HepG2 (cell line): ENCODE results near the gene SRSF1. TPM values are rescaled to one million over a fixed set of nuclear protein-coding genes. Genes with fewer than 3 reads are reported as not detected.

Source experiments
- CHD4 ChIP-seq: fragments of 200-600 bp; sonication (generic); IDR thresholded peaks from 2 replicates; pipeline ENCODE4 v1.7.0; 2017; ENCODE audit warnings: mild to moderate bottlenecking, low read length, borderline replicate concordance
- KLF16 ChIP-seq, 2 experiments: sonication (generic) in 1 of 2; formaldehyde crosslinking in 1 of 2; IDR thresholded peaks; 2 replicates each; pipeline versions ENCODE4 v1.6.1 to v1.8.0; 2016 to 2023; ENCODE audit warnings: missing genetic modification reagents in 2 of 2, missing compliant biosample characterization in 1 of 2
- NFE2 ChIP-seq: sonication (generic); formaldehyde crosslinking; IDR thresholded peaks from 2 replicates; pipeline ENCODE4 v1.4.0; 2020; ENCODE audit warnings: missing genetic modification reagents
- NR3C1 ChIP-seq: sonication (generic); formaldehyde crosslinking; IDR thresholded peaks from 2 replicates; pipeline ENCODE4 v1.4.0; 2020; ENCODE audit warnings: missing genetic modification reagents
- PRMT3 ChIP-seq: sonication (generic); formaldehyde crosslinking; IDR thresholded peaks from 2 replicates; pipeline ENCODE4 v1.8.1; 2022; ENCODE audit warnings: low read depth, mild to moderate bottlenecking, moderate library complexity, missing genetic modification reagents, borderline replicate concordance
- TGIF2 ChIP-seq: IDR thresholded peaks from 2 replicates; pipeline ENCODE4 v1.6.1; 2016; ENCODE audit warnings: control low read depth, missing compliant biosample characterization
- ZBTB2 ChIP-seq: sonication (generic); formaldehyde crosslinking; IDR thresholded peaks from 2 replicates; pipeline ENCODE4 v1.8.0; 2022; ENCODE audit warnings: low read depth, missing genetic modification reagents
- ZNF230 ChIP-seq: sonication (generic); formaldehyde crosslinking; IDR thresholded peaks from 2 replicates; pipeline ENCODE4 v1.4.0; 2020; ENCODE audit warnings: mild to moderate bottlenecking, missing genetic modification reagents
- ZNF318 ChIP-seq: sonication (generic); formaldehyde crosslinking; IDR thresholded peaks from 2 replicates; pipeline ENCODE4 v1.4.0; 2020; ENCODE audit warnings: mild to moderate bottlenecking, missing genetic modification reagents
- ZNF331 ChIP-seq: sonication (generic); formaldehyde crosslinking; IDR thresholded peaks from 2 replicates; pipeline ENCODE4 v1.4.0; 2020; ENCODE audit warnings: missing genetic modification reagents
- ZNF512B ChIP-seq: sonication (generic); formaldehyde crosslinking; IDR thresholded peaks from 2 replicates; pipeline ENCODE4 v1.5.1; 2020; ENCODE audit warnings: missing genetic modification reagents, mild to moderate bottlenecking, borderline replicate concordance
- ZNF577 ChIP-seq: sonication (generic); formaldehyde crosslinking; IDR thresholded peaks from 2 replicates; pipeline ENCODE4 v1.4.0; 2020; ENCODE audit warnings: mild to moderate bottlenecking, low read depth, missing genetic modification reagents, borderline replicate concordance
- ZNF607 ChIP-seq: sonication (generic); formaldehyde crosslinking; IDR thresholded peaks from 2 replicates; pipeline ENCODE4 v1.5.1; 2020; ENCODE audit warnings: missing genetic modification reagents, mild to moderate bottlenecking, borderline replicate concordance
- ZNF788 ChIP-seq: sonication (generic); formaldehyde crosslinking; IDR thresholded peaks from 2 replicates; pipeline ENCODE4 v1.5.0; 2020; ENCODE audit warnings: mild to moderate bottlenecking, missing genetic modification reagents, borderline replicate concordance
- ZNF878 ChIP-seq: sonication (generic); formaldehyde crosslinking; IDR thresholded peaks from 2 replicates; pipeline ENCODE4 v1.8.1; 2023; ENCODE audit warnings: mild to moderate bottlenecking, missing genetic modification reagents, moderate library complexity
- polyA plus RNA-seq, 8 experiments: library from polyadenylated mRNA; depleted of rRNA in 3 of 8; stranded (reverse) in 7 of 8; unstranded in 1 of 8; fragments of >200 nt; fragmentation: Illumina TruSeq in 4 of 8; extraction: Trizol in 4 of 8; gene quantifications; 2 replicates each; pipeline versions ENCODE4 v1.2.1 to v1.2.3, GENCODE V29; 2011 to 2016; ENCODE audit warnings: low read depth in 4 of 8, missing spikeins in 1 of 8, mixed read lengths in 1 of 8; ENCODE audit not compliant: insufficient read depth in 1 of 8
- total RNA-seq, 5 experiments: library from RNA; depleted of rRNA; stranded (reverse); fragments of >200 nt; fragmentation: Illumina TruSeq; extraction: Trizol; gene quantifications; 2 replicates each; pipeline ENCODE4 v1.2.3, GENCODE V29; 2016; ENCODE audit warnings: low read depth in 1 of 5

The SRSF1 gene
- total and polyA plus RNA-seq, 2 of the 13 experiments (the other 11 are each of a cell fraction or from before 2014, with no cell fraction given), result 142 to 445 TPM

GRCh38 chr17:57988301-57989250, 18.5 kb downstream of the SRSF1 start (continued):
- TF ChIP-seq ZNF512B (no peak), KLF16 (CRISPR knock-in tag; IDR thresholded peaks at IDR 0.05) (no peak), NR3C1 (CRISPR knock-in tag) (no peak), ZNF230 (CRISPR knock-in tag) (peak; percentile 87; the same call in 1 of the 2 replicates), PRMT3 (CRISPR knock-in tag) (peak; percentile 58; the same call in 1 of the 2 replicates), ZNF577 (no peak), ZNF331 (CRISPR knock-in tag) (peak; percentile 22; the same call in 1 of the 2 replicates), ZNF878 (CRISPR knock-in tag) (no peak), NFE2 (CRISPR knock-in tag) (no peak), ZNF607 (CRISPR knock-in tag) (no peak), ZBTB2 (CRISPR knock-in tag) (no peak), CHD4 (no peak), TGIF2 (CRISPR knock-in tag) (peak; percentile 65; the same call in 1 of the 2 replicates), ZNF318 (CRISPR knock-in tag) (peak; percentile 83), ZNF788 (peak; percentile 44; the same call in 1 of the 2 replicates)
